A549 (cell line): ENCODE results near the gene CDC42BPG.

Experiments
- CBX2 ChIP-seq: fragments of 200-600 bp; sonication (generic); IDR thresholded peaks from 2 replicates; pipeline ENCODE4 v1.6.1; 2016; ENCODE audit warnings: low read depth, mild to moderate bottlenecking, borderline replicate concordance
- CEBPB ChIP-seq, 2 experiments: fragments of >200 bp in 1 of 2; sonication (Bioruptor Twin) in 1 of 2; formaldehyde crosslinking in 1 of 2; IDR thresholded peaks; 2 replicates each; pipeline ENCODE4 v1.6.1; 2012 to 2016
- CHD2 ChIP-seq: fragments of 150-350 bp; IDR thresholded peaks from 2 replicates; pipeline ENCODE4 v1.6.1; 2014; ENCODE audit warnings: low read length; ENCODE audit not compliant: partially characterized antibody
- CTCF ChIP-seq: fragments of >200 bp; sonication (Bioruptor Twin); formaldehyde crosslinking; IDR thresholded peaks from 3 replicates; pipeline ENCODE4 v1.5.1; 2016
- EP300 ChIP-seq, 2 experiments: fragments of >200 bp; sonication (Bioruptor Twin); formaldehyde crosslinking; IDR thresholded peaks; 2 replicates in 1 of 2; 3 replicates in 1 of 2; pipeline ENCODE4 v1.6.1; 2016 to 2017
- ESRRA ChIP-seq: fragments of 150-350 bp; IDR thresholded peaks from 2 replicates; pipeline ENCODE4 v1.6.1; 2014; ENCODE audit warnings: mild to moderate bottlenecking, low read length, borderline replicate concordance
- NPAS2 ChIP-seq: fragments of 250-450 bp; sonication (Bioruptor Pico); IDR thresholded peaks from 2 replicates; pipeline ENCODE4 v1.8.0; 2022; ENCODE audit warnings: mild to moderate bottlenecking, moderate library complexity, borderline replicate concordance
- POLR2A ChIP-seq: IDR thresholded peaks from 2 replicates; pipeline ENCODE4 v1.6.1; 2012; ENCODE audit warnings: mild to moderate bottlenecking, low read length
- RAD21 ChIP-seq, 2 experiments: fragments of >200 bp in 1 of 2; sonication (Bioruptor Twin) in 1 of 2; formaldehyde crosslinking in 1 of 2; IDR thresholded peaks in 1 of 2; conservative IDR thresholded peaks in 1 of 2; 2 replicates in 1 of 2; 3 replicates in 1 of 2; pipeline ENCODE4 v1.6.1; 2012 to 2018; ENCODE audit warnings: inconsistent platforms in 1 of 2
- RFX5 ChIP-seq: fragments of 450-650 bp; IDR thresholded peaks from 2 replicates; pipeline ENCODE4 v1.7.1; 2014; ENCODE audit warnings: antibody characterized with exemption, mild to moderate bottlenecking, moderate library complexity
- TF ChIP-seq, protein P1 (sequence below): fragments of 250-450 bp; sonication (Bioruptor Pico); IDR thresholded peaks from 2 replicates; pipeline ENCODE4 v1.5.0; 2021; ENCODE audit warnings: mild to moderate bottlenecking, moderate library complexity, borderline replicate concordance
- TF ChIP-seq, protein P2 (sequence below): fragments of >200 bp; sonication (Bioruptor Twin); formaldehyde crosslinking; IDR thresholded peaks from 3 replicates; pipeline ENCODE4 v1.6.1; 2016
- TF ChIP-seq, protein P3 (sequence below): fragments of 450-650 bp; IDR thresholded peaks from 2 replicates; pipeline ENCODE4 v1.6.1; 2014; ENCODE audit warnings: antibody characterized with exemption

DNA sequence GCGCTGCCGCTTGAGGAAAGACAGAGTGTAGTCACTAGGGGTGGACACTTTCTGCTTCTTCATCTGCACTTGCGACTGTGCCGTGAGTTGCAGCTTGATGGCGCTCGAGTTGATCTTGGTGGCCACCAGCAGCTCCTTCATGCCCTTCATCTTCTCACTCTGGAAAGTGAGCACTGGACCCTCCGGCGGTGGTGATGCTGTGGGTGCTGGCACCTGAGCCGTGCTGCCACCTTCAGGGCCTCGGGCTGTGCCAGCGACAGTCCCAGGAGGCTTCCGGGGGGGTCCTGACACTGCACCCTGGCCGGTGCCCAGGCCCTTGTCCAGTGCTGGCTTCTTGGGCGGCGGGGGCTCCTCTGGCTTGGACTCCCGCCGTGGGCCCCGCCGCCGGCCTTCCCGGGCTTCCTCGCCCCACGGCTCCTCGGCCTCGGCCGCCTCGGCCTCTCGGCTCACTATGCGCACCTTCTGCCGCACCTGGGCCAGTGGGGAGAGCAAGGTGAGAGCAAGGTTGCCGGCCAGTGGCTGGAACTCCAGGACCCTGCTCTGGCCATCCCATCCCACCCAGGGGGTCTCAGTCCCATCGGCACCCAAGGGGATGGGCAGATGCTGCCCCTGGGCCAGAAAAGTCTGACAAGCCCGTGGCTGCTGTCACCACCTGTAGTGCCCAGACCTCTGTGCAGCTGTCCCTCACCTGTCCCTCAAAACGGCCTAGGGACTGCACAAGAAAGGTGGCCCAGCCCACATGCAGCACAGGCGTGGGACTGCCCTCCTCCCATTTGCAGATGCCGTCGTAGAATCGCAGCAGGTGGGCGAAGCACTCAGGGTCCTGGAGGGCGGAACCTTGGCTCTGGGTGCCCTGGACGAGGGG, 39.9 kb downstream of the CDC42BPG start:
- TF ChIP-seq CHD2 (no peak), ESRRA (no peak), CEBPB (IDR thresholded peaks at IDR 0.05) (no peak), POLR2A (no peak), CTCF (no peak), RAD21 (conservative IDR thresholded peaks at IDR 0.05 in 1 of 2, IDR thresholded peaks at IDR 0.05 in 1 of 2) (no peak), EP300 (IDR thresholded peaks at IDR 0.05) (no peak), RFX5 (no peak), NPAS2 (CRISPR knock-in tag) (no peak), CBX2 (no peak)
- TF ChIP-seq, protein P1, sequence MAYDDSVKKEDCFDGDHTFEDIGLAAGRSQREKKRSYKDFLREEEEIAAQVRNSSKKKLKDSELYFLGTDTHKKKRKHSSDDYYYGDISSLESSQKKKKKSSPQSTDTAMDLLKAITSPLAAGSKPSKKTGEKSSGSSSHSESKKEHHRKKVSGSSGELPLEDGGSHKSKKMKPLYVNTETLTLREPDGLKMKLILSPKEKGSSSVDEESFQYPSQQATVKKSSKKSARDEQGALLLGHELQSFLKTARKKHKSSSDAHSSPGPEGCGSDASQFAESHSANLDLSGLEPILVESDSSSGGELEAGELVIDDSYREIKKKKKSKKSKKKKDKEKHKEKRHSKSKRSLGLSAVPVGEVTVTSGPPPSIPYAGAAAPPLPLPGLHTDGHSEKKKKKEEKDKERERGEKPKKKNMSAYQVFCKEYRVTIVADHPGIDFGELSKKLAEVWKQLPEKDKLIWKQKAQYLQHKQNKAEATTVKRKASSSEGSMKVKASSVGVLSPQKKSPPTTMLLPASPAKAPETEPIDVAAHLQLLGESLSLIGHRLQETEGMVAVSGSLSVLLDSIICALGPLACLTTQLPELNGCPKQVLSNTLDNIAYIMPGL (CRISPR knock-in tag): no peak
- TF ChIP-seq, protein P2, sequence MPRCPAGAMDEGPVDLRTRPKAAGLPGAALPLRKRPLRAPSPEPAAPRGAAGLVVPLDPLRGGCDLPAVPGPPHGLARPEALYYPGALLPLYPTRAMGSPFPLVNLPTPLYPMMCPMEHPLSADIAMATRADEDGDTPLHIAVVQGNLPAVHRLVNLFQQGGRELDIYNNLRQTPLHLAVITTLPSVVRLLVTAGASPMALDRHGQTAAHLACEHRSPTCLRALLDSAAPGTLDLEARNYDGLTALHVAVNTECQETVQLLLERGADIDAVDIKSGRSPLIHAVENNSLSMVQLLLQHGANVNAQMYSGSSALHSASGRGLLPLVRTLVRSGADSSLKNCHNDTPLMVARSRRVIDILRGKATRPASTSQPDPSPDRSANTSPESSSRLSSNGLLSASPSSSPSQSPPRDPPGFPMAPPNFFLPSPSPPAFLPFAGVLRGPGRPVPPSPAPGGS: no peak
- TF ChIP-seq, protein P3, sequence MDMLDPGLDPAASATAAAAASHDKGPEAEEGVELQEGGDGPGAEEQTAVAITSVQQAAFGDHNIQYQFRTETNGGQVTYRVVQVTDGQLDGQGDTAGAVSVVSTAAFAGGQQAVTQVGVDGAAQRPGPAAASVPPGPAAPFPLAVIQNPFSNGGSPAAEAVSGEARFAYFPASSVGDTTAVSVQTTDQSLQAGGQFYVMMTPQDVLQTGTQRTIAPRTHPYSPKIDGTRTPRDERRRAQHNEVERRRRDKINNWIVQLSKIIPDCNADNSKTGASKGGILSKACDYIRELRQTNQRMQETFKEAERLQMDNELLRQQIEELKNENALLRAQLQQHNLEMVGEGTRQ: no peak
